K562 (cell line): Measurements from ENCODE around the gene PSG6. TPM values are rescaled to one million over a fixed set of nuclear protein-coding genes. Genes with fewer than 3 reads are reported as not detected.
"Not testable (repeated sequence)": the region's sequence is repeated elsewhere in the genome, so short reads cannot be mapped to it uniquely, and the experiment has no call there.

Experiments
- ATAC-seq: fragments of 200-7000 bp; cut with Tn5 transposase; 3 replicates; pipeline ENCODE4 v1.9.1; 2020; ENCODE audit warnings: moderate library complexity
- BruUV-seq: library from RNA; stranded (reverse); fragments of 400-500 nt; replicated peaks from 2 replicates; lab custom pipeline; 2021; lab: Mats Ljungman, UMichigan
- CTCF ChIA-PET: fragments of 300-600 bp; formaldehyde crosslinking; extraction: SDS; loops from one replicate; lab custom pipeline; 2021; ENCODE audit warnings: low intra/inter-chr PET ratio; lab: Yijun Ruan, JAX
- POLR2A ChIA-PET: fragments of 300-600, 350-650 bp; sonication (Branson Sonifier 250); formaldehyde crosslinking; extraction: SDS; loops from one replicate; lab custom pipeline; 2021; ENCODE audit warnings: antibody characterized with exemption, inconsistent platforms; lab: Yijun Ruan, JAX
- DNase-seq, 4 experiments: peaks; one replicate each; pipeline versions ENCODE4 v3.0.0 to v3.0.0-alpha.2; 2011 to 2018; ENCODE audit warnings: low spot score in 3 of 4, mixed read lengths in 3 of 4; ENCODE audit errors: extremely low read depth in 1 of 4
- FAIRE-seq: peaks from 2 replicates; lab custom pipeline; 2011; peaks lifted over from hg19 to GRCh38; lab: Jason Lieb, UNC
- H2AFZ ChIP-seq: 2 replicates; pipeline ENCODE4 v1.6.0; 2011; ENCODE audit warnings: low read depth, low read length, control low read depth, inconsistent platforms
- H3K27ac ChIP-seq: fragments of 200-600 bp; 3 replicates; pipeline ENCODE4 v1.8.0; 2011; ENCODE audit warnings: low read depth, mild to moderate bottlenecking, control low read depth, inconsistent platforms, low read length, moderate library complexity, mixed read lengths; ENCODE audit errors: extremely low read depth
- H3K27me3 ChIP-seq, 2 experiments: fragments of 300-600 bp in 1 of 2; 2 replicates in 1 of 2; 3 replicates in 1 of 2; pipeline versions ENCODE4 v1.6.0 to v1.8.0; 2011; ENCODE audit warnings: inconsistent platforms in 2 of 2, low read length in 2 of 2, mild to moderate bottlenecking in 1 of 2, mixed read lengths in 1 of 2, moderate library complexity in 1 of 2; ENCODE audit not compliant: control insufficient read depth in 2 of 2, insufficient read depth in 2 of 2
- H3K36me3 ChIP-seq: fragments of 300-600 bp; 3 replicates; pipeline ENCODE4 v1.8.0; 2011; ENCODE audit warnings: mild to moderate bottlenecking, low read length, inconsistent platforms; ENCODE audit not compliant: control insufficient read depth, insufficient read depth
- H3K4me1 ChIP-seq, 2 experiments: fragments of 200-600 bp in 1 of 2; replicated peaks in 1 of 2; 2 replicates in 1 of 2; 3 replicates in 1 of 2; pipeline versions ENCODE4 v1.5.1 to v1.8.0; 2011; ENCODE audit warnings: inconsistent platforms in 2 of 2, low read length in 2 of 2, mild to moderate bottlenecking in 1 of 2, mixed read lengths in 1 of 2, moderate library complexity in 1 of 2; ENCODE audit not compliant: control insufficient read depth in 2 of 2, insufficient read depth in 2 of 2
- H3K4me2 ChIP-seq: 2 replicates; pipeline ENCODE4 v1.6.1; 2011; ENCODE audit warnings: low read length, control low read depth, inconsistent platforms, mixed read lengths; ENCODE audit not compliant: insufficient read depth
- H3K4me3 ChIP-seq: fragments of 200-600 bp; sonication (generic), shearing (Covaris generic); 2 replicates; pipeline ENCODE4 v1.5.1; 2016; ENCODE audit warnings: control low read depth, inconsistent platforms
- H3K79me2 ChIP-seq: fragments of 200-600 bp; 3 replicates; pipeline ENCODE4 v1.8.0; 2011; ENCODE audit warnings: low read length, inconsistent platforms; ENCODE audit not compliant: control insufficient read depth, insufficient read depth
- H3K9ac ChIP-seq, 2 experiments: 2 replicates each; pipeline versions ENCODE4 v1.6.0 to v1.6.1; 2011; ENCODE audit warnings: low read depth in 2 of 2, low read length in 2 of 2, control low read depth in 1 of 2, inconsistent platforms in 1 of 2, mild to moderate bottlenecking in 1 of 2, mixed read lengths in 1 of 2; ENCODE audit not compliant: insufficient read depth in 1 of 2
- H3K9me1 ChIP-seq: one replicate; pipeline ENCODE4 v1.6.0; 2011; ENCODE audit warnings: inconsistent platforms, mild to moderate bottlenecking, low read length, moderate library complexity; ENCODE audit not compliant: control insufficient read depth, insufficient read depth
- H3K9me3 ChIP-seq: replicated peaks from 2 replicates; pipeline ENCODE4 v1.5.1; 2011; ENCODE audit warnings: low read depth, low read length, inconsistent platforms; ENCODE audit not compliant: control insufficient read depth, insufficient read depth
- H4K20me1 ChIP-seq: replicated peaks from 2 replicates; pipeline ENCODE4 v1.6.1; 2011; ENCODE audit warnings: low read length, inconsistent platforms, mixed read lengths; ENCODE audit not compliant: control insufficient read depth, insufficient read depth
- WGBS: fragments of 100-300 bp; shearing (Covaris generic); methylation state at CpG from one replicate; pipeline ENCODE4 v1.1.6; 2016; ENCODE audit warnings: low coverage, mixed read lengths; ENCODE audit not compliant: insufficient coverage; ENCODE audit errors: missing lambda C conversion rate; 5-methylcytosine and 5-hydroxymethylcytosine counted together
- in situ Hi-C: fragments of 300-500 bp; cut with MboI; formaldehyde crosslinking; loops from 4 replicates; pipeline ENCODE4 v1.15.0; 2018; ENCODE audit warnings: inconsistent platforms, mixed read lengths
- intact Hi-C: fragments of 100-400 bp; cut with micrococcal nuclease; formaldehyde crosslinking; loops from 2 replicates; pipeline ENCODE4 v1.14.2; 2022
- polyA plus RNA-seq, 8 experiments: library from polyadenylated mRNA; depleted of rRNA in 4 of 8; stranded (reverse) in 5 of 8; unstranded in 3 of 8; fragments of >200 nt; fragmentation: Nextera tagmentation in 2 of 8; fragmentation: Illumina TruSeq in 1 of 8; extraction: Ambion mirVana in 2 of 8; extraction: Trizol in 1 of 8; gene quantifications; 2 replicates each; pipeline versions ENCODE4 v1.2.1 to v1.2.3, GENCODE V29; 2011 to 2014; ENCODE audit warnings: inconsistent platforms in 1 of 8, missing spikeins in 1 of 8
- total RNA-seq, 7 experiments: library from RNA; depleted of rRNA in 6 of 7; stranded (reverse); fragments of >200 nt in 6 of 7; fragmentation: Illumina TruSeq in 2 of 7; extraction: Trizol in 2 of 7; gene quantifications; 2 replicates each; pipeline versions ENCODE4 v1.2.1 to v1.2.3, GENCODE V29; 2011 to 2021; ENCODE audit warnings: low replicate concordance in 1 of 7

The PSG6 gene
- total and polyA plus RNA-seq, 9 of the 15 experiments (the other 6 are each of a cell fraction or from before 2014, with no cell fraction given): not detected

- H3K9me1 ChIP-seq, H4K20me1 ChIP-seq, H3K79me2 ChIP-seq, H3K36me3 ChIP-seq, H3K4me1 ChIP-seq, H3K4me3 ChIP-seq, BruUV-seq, intact Hi-C loops, H3K9ac ChIP-seq, H3K9me3 ChIP-seq, H2AFZ ChIP-seq, ATAC-seq, H3K4me2 ChIP-seq, H3K27ac ChIP-seq, DNase-seq, FAIRE-seq, H3K27me3 ChIP-seq, POLR2A ChIA-PET, in situ Hi-C loops: not testable (repeated sequence)
- 0% methylated on average over 1 of the region's 1 CpG for WGBS
- CTCF ChIA-PET: interaction anchor here (0.7 kb wide), 2 partner anchors 141 to 490 kb away, joined by 3 to 4 read pairs; no protein-coding TSS in a partner anchor
Observed at GRCh38 chr19:42916931-42917330, 763 bp downstream of the PSG6 start.

DNA sequence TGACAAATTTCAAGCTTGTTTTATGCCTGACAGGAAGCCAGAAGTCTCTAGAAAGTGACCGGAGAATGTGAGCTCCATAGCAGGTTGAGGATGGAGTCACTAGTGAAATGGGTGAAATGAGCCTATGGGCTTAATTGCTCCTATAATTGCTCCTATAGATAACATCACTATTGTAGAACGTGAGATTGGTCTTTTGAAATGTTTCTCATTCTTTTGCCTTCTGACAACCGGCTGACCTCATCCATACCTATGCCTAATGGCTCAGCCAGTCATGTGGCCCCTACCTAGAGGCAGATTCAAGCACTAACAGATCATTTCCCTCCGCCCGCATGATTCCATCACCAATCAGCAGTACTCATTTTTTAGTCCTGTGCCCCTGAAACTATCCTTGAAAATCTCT is 4.2 kb downstream of the PSG6 start:
- H3K36me3 ChIP-seq, H3K79me2 ChIP-seq, H3K4me3 ChIP-seq, ATAC-seq, H3K4me2 ChIP-seq, H3K9me3 ChIP-seq, FAIRE-seq, H4K20me1 ChIP-seq, intact Hi-C loops, H3K9ac ChIP-seq, H3K27ac ChIP-seq, POLR2A ChIA-PET, H2AFZ ChIP-seq, H3K4me1 ChIP-seq, DNase-seq, H3K27me3 ChIP-seq, in situ Hi-C loops, BruUV-seq, H3K9me1 ChIP-seq, CTCF ChIA-PET: not testable (repeated sequence)
- 0% methylated on average over 5 of the region's 5 CpGs for WGBS

DNA sequence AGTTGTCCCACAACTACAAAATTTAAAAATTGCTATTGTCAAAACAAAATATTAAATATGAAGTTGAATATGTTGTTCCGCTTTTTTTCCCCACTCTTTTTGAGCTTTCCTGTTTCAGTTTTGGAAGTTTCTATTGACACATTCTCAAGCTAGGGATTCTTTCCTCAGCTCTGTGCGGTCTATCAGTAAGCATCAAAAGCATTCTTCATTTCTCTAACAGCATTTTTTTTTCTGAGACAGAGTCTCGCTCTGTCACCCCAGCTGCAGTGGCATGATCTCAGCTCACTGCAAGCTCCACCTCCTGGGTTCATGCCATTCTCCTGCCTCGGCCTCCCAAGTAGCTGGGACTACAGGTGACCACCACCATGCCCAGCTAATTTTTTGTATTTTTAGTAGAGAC is 4.8 kb downstream of the PSG6 start:
- POLR2A ChIA-PET: not testable (repeated sequence)

GRCh38 chr19:42911731-42912130 is 6.0 kb downstream of the PSG6 start:
- H3K27me3 ChIP-seq, BruUV-seq, H3K4me1 ChIP-seq, CTCF ChIA-PET, H2AFZ ChIP-seq, H3K4me2 ChIP-seq, intact Hi-C loops, DNase-seq, ATAC-seq, H3K36me3 ChIP-seq, H4K20me1 ChIP-seq, H3K79me2 ChIP-seq, H3K9me3 ChIP-seq, H3K9ac ChIP-seq, H3K27ac ChIP-seq, POLR2A ChIA-PET, FAIRE-seq, H3K9me1 ChIP-seq, H3K4me3 ChIP-seq, in situ Hi-C loops: not testable (repeated sequence)
- 0% methylated on average over 5 of the region's 5 CpGs for WGBS

More for the DNA sequence above, 4.8 kb downstream of the PSG6 start:
- intact Hi-C loops, H2AFZ ChIP-seq, BruUV-seq, H3K9me3 ChIP-seq, in situ Hi-C loops, H3K9me1 ChIP-seq, CTCF ChIA-PET, H3K4me2 ChIP-seq, H3K4me3 ChIP-seq, H3K9ac ChIP-seq, H3K27me3 ChIP-seq, H3K36me3 ChIP-seq, H3K27ac ChIP-seq, H4K20me1 ChIP-seq, H3K79me2 ChIP-seq, ATAC-seq, DNase-seq, FAIRE-seq, H3K4me1 ChIP-seq: not testable (repeated sequence)
- 0% methylated on average over 4 of the region's 4 CpGs for WGBS
